Activated CD4-positive, alpha-beta T cell treated with anti-CD3 and anti-CD28 coated beads for 1 hour (primary cell): Measurements from ENCODE around the gene MX1.

ENCODE experiments used
- DNase-seq: peaks from one replicate; pipeline ENCODE4 v3.0.0-alpha.2; 2020

MX1 gene

DNA sequence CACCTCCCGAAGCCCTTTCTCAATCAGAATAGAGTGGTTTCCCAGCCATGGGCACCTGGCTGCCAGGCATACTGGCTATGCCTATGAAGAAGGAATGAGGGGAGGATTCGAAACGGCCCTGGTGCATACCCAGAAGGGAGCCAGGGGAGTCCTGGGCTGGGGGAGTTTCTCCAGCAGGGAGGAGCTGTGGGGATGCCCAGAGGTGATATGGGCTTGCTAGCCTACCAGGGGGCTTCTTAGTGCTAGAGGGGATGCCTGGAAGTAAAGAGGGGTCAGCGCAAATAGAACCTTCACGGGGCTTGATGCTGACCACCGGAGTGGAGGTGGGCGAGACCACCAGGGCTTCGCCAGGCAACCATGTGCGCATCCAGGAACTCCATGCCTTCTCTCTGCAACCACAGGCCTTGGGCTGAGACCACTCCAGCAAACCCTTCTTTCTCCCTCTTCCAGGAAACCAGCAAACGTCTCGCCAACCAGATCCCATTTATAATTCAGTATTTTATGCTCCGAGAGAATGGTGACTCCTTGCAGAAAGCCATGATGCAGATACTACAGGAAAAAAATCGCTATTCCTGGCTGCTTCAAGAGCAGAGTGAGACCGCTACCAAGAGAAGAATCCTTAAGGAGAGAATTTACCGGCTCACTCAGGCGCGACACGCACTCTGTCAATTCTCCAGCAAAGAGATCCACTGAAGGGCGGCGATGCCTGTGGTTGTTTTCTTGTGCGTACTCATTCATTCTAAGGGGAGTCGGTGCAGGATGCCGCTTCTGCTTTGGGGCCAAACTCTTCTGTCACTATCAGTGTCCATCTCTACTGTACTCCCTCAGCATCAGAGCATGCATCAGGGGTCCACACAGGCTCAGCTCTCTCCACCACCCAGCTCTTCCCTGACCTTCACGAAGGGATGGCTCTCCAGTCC lies 18.2 kb upstream of the MX1 start:
- DNase-seq, result peak; percentile 13

DNA sequence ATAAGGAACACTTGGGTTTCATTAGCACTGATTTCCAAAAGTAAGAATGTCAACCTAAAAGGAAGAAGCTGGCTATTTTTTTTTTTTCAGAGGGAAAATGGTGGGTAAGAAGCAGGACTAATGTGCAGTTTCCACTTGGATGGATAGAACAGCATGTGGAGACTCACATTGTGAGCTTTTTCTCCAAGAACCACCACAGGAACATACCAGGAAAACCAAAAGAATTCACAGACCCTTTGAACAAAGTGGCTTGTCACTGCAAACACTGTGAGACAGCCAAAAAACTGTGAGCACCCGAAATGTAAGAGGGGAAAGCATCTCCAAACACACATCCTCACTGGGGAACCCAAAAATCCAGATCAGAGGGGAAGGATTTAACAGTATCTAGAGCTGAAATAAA lies 15.7 kb upstream of the MX1 start:
- DNase-seq, result no peak

DNA sequence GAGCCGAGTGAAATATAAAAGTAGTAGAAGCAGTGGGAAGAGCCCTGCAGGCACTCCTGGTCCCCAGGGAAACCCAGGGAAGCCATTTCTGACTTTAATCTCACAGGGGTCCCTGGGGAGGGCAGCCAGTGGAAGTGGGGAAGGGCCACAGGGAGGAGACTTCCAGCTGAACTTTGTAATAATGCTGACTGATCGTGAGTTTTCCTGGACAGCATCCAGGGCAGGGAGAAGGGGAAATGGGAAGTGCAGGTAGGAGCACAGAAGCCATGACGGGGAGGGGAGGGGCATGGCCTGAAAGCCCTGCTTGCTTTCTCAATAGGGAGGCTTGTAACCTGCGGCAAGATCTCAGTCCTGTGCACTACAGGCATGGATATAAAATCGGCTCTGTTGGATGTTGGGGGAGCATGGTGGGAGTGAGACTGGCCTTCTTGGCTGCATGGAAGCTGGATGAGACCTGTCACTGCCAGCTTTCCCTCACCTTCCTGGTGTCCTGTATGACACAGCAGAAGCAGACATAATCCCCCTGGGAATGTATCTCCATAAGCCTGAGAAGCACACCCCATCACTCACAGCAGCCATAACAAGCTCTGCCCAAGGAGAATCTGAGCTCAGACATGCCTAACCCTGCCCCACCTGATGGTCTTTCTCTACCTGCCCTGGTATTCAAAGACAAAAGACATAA lies 15.1 kb upstream of the MX1 start:
- DNase-seq, result peak; percentile 25

DNA sequence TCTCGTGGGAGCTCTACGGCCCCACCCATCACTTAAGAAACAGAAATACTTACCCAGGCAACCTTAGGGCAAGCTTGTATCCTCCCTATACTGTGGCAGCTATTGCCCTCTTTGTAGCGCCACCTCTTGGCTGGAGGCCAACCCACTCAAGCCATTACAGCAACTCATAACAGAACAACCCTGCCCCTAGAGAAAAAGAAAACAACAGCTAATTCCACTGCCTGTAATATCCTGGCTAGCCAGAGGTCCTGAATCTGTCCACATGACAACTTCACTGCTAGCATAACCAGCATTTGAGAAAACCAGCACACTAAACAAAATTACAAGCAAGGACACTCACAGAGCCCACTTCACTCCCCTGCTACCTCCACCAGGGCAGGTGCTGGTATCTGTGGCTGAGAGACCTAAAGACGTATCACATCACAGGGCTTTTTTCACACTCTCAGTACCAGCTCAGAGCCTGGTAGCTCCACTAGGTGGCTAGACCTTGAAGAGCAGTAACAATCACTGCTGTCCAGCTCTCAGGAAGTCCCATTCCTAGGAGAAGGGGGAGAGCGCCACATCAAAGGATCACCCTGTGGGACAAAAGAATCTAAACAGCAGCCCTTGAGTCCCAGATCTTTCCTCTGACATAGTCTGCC lies 14.5 kb upstream of the MX1 start:
- DNase-seq, result peak; percentile 40

DNA sequence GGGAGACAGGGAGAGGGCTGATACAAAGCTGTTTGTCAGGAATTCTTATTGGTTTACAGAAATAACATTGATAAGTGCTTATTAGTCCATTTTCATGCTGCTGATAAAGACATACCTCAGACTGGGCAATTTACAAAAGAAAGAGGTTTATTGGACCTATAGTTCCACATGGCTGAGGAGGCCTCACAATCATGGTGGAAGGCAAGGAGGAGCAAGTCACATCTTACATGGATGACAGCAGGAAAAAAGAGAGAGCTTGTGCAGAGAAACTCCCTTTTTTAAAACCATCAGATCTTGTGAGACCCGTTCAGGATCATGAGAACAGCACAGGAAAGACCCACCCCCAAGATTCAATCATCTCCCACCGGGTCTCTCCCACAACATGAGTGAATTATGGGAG lies 8.5 kb upstream of the MX1 start:
- peak; percentile 4 for DNase-seq

DNA sequence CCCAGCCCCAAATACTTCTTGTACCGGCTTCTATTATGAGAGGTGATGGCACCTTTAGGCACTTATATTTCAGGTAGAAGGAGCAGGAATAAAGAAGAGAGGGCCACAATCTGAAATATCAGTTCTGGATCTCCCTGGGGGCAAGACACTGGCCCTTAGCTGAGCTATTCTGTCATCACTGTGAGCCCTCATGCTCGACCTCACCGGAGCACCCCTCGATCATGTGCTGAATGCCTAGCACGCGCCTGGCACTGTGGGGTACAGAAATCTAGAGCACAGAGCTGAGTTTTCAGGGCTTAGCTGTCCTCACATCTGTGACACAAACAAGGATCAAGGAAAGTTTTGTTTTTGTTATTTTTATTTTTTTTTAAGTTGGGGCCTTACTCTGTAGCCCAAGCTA lies 7.6 kb upstream of the MX1 start:
- peak; percentile 7 for DNase-seq

DNA sequence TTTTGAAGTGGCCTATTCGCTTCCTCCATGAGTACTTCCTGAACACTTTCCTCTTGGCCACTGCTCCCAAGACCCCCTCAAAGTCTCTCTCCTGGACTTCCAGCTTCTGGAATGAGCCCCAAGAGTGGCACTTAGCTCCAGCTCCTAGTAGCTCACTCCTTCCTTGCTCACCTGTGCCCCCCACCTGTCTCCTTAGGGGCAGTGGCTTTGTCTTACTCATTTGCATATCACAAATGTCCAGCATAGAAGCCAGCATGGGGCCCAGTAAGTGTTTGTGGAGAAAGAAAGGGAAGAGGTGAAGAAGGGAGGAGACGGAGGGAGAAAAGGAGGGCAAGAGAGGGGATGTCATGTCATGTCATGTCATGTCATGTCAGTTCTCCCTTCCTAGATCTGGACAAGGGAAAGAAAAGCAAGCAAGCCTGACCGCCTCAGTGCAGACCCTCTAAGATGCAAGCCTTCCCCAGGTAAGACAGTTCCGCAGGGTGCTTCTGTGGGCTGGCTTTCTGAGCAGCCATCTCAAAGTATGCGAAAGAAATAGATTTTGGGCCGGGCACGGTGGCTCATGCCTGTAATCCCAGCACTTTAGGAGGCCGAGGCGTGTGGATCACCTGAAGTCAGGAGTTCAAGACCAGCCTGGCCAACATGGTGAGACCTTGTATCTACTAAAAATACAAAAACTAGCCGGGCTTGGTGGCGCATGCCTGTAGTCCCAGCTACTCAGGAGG lies 6.9 kb upstream of the MX1 start:
- peak; percentile 7 for DNase-seq

DNA sequence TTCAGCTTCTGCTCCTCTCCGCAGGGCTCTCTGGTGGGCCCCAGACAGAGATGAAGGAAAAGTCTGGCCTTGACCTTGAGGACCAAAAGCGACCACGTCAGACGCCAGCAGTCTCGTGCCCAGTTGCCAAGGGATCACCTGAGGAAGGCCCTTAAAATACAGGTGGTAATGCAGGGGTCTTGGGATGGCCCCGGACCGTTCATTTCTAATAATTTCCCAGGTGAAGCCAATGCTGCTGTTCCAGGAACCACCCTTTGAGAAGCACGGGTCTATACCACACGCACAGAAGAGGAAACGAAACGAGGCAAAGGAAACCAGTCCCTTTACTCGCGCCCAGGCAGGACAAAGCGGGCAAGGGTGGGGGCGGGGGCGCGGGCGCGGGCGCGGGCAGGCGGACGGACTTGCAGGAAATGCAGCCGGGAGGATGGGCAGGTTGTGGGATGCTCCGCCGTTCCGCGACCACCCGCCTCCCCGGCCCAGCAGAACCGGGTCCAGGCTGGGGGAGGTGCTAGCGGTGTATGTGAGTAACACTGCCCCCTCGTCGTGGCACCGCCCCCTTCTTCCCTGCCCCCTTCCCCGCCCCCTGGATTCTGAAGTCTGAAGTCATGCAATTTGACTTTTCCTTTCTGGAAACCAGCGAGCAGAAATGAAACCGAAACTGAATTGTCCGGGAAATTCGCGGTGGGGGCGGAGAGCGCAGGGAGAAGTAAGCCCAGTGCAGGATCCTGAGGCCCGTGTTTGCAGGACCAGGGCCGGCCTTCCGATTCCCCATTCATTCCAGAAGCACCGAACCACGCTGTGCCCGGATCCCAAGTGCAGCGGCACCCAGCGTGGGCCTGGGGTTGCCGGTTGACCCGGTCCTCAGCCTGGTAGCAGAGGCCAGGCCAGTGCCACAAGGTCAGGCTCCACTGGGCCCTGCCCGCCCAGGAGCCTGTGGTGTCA lies 5.8 kb upstream of the MX1 start:
- DNase-seq, result peak; percentile 76

DNA sequence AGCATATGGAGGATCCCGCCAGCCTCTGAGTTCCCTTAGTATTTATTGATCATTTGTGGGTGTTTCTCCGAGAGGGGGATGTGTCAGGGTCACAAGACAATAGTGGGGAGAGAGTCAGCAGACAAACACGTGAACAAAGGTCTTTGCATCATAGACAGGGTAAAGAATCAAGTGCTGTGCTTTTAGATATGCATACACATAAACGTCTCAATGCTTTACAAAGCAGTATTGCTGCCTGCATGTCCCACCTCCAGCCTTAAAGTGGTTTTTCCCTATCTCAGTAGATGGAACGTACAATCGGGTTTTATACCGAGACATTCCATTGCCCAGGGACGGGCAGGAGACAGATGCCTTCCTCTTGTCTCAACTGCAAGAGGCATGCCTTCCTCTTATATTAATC lies 5.0 kb upstream of the MX1 start:
- DNase-seq, result peak; percentile 6

DNA sequence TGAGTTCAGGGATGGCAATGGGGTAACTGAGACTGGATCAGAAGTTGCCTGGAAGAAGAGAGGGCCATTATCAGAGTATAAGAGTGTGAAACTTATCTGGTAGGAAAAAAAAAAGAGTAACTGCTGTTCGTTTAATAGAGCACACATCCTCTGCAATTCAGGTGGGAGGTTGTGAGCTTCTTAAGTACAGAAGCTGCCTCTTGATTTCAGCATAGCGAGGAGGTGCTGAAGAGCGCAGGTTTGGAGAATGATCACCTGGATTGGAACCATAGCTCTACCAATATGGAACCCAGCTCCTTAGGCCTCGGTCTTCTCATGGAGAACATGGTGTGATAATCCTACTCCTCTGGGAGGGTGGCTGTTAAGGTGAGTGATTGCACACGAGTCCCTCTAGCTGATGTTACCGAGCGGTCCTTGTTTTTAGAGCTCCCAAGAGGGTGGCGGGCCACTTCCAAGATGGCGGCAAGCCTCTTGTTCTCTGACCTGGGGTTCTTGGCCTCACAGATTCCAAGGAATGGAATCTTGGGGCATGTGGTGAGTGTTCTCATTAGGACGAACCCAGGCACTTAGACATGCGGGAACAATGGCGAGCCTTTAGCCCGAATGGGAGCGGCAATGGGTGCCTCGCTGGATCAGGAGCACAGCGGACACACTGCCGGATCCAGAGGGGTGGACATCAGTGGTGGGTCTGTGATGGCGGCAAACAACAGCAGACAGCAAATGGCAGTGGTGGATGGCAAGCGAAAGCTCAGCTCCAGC lies 3.3 kb upstream of the MX1 start:
- peak; percentile 7 for DNase-seq

DNA sequence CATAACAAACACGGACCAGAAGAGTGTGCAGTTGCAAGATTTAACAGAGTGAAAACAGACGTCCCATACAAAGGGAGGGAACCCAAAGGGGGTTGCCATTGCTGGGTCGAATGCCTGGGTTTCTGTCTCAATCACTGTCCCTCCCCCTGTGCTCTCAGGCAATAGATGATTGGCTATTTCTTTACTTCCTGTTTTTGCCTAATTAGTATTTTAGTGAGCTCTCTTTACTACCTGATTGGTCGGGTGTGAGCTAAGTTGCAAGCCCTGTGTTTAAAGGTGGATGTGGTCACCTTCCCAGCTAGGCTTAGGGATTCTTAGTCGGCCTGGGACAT lies 2.8 kb upstream of the MX1 start:
- peak; percentile 4 for DNase-seq

DNA sequence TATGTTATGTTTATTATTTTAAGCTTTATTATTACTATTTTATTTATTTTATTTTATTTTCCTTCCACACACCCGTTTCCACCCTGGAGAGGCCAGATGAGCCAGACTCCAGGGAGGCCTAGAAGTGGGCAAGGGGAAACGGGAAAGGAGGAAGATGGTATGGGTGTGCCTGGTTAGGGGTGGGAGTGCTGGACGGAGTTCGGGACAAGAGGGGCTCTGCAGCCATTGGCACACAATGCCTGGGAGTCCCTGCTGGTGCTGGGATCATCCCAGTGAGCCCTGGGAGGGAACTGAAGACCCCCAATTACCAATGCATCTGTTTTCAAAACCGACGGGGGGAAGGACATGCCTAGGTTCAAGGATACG lies 468 bp upstream of the MX1 start:
- no peak for DNase-seq

DNA sequence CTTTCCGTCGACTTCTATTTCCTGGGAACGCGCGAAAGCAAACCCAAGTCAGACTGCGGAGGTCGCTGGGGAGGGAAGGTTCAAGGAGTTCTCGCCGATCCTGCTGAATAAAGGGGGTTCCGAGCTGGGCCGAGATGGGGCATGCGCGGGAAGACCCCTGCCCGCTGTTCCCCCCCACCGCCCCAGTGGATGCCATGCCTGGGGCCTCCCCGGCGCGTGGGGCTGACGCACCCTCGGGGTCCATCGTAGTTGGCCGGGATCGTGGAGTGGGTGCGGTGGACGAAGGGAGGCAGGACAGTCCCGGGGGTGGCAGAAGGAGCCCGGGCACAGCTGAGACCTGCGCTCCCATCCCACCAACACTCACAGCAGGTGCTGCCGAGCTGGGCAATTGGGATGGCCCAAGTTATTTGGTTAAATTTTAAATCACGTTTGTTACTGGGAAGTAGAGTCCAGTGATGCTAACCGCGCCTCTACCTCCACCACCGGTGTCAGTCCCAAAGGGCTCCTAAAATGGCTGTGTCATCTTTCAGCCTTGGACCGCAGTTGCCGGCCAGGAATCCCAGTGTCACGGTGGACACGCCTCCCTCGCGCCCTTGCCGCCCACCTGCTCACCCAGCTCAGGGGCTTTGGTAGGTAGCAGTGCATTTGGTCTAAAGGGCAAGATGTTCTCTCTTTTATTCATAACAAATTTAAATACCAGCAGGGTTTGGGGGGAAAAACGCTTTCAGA lies 801 bp downstream of the MX1 start:
- DNase-seq, result peak; percentile 38

DNA sequence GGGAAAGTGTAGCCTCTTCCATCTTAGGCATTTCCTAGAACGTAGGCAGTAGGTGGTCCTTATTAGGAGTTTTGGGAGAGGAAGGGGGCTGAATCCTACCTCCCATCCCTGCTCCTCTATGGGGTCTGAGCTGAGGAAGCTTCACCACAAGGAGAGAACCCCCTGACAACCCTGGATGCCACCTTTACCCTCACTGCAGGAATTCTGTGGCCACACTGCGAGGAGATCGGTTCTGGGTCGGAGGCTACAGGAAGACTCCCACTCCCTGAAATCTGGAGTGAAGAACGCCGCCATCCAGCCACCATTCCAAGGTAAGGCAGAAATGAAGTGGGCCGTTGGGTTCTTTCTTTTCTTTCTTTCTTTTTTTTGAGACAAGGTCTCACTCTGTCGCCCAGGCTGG lies 1.5 kb downstream of the MX1 start:
- peak; percentile 7 for DNase-seq

DNA sequence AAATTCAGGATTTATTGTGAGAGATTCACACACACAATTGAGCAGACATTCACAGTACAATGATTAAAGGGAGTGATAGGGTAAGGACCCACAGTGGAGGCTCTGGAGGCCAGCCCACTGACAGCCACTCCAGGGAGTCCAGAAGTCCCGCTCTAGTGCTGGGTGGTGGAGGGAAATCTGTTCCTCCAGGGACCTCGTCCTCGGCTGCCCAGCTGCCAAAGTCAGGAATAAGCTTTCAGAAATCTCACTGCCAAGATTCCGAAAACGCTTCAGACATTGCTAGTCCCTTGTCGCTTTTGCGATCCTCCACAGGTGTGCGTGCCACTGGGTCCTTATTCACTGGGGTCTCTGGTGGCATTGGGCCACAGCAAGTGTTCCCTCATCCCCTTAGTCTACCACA lies 2.3 kb downstream of the MX1 start:
- peak; percentile 9 for DNase-seq

DNA sequence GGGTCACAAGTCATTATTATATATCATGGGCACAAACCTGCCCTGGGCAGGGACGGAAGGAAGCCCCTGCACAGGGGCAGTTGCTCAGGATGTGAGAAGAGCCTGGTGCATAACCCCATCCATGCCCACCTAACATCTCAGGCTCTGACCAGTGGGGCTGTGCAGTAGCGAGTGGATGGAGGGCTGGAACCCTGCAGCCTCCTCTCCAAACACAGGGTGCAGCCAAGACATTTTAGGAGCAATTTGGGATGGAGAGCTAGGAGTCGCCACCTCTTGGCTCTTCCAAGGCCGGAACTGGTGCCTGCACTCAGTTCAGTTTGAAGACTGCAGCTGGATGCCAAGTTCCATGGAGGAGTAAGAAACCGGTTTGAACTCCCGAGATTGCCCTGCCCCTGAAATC lies 2.8 kb downstream of the MX1 start:
- DNase-seq, result peak; percentile 7

DNA sequence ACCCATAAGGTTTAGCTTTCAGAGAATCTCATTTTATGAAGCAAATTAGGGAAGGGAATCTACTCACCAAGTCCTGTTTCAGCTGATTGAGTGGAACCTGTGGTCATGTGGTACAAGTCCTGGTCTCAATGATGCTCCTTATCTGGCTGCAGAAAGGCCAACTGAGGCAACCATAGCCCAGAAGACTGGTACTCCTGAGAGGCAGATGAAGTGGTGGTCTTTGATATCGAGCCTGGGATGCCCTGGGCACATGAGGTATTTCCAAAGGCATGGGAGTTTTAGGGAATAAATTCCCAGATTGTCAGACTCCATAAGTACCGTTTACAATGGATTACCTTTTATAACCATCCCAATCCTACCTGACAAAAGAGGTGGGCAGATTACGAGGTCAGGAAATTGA lies 3.3 kb downstream of the MX1 start:
- DNase-seq, result peak; percentile 5

DNA sequence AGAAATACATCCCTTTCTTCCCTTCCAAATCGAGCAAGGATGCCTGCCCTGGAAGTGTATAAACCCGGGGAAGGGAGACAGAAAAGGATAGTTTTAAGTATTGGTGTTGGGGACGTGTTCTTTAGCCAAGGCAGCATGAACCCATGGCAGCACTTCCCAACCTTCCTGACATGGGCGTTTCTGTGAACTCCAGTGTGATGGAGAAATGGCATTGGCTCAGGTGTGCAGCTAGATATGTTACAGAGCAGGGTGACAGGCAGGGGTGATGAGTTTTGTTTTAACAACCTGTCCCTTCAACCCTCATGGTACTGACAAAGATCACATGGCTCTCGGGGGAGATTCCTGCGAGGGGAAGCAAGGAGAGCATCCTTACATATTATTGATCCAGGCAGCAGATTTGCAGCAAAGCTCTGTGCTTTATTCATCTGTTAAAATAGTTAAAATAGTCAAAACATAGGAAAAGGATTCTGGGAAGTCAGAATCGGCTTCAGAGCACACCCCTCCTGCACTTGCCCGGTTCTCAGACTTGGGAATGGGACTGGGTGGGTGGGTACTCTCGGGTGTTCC lies 4.0 kb downstream of the MX1 start:
- DNase-seq, result peak; percentile 8

DNA sequence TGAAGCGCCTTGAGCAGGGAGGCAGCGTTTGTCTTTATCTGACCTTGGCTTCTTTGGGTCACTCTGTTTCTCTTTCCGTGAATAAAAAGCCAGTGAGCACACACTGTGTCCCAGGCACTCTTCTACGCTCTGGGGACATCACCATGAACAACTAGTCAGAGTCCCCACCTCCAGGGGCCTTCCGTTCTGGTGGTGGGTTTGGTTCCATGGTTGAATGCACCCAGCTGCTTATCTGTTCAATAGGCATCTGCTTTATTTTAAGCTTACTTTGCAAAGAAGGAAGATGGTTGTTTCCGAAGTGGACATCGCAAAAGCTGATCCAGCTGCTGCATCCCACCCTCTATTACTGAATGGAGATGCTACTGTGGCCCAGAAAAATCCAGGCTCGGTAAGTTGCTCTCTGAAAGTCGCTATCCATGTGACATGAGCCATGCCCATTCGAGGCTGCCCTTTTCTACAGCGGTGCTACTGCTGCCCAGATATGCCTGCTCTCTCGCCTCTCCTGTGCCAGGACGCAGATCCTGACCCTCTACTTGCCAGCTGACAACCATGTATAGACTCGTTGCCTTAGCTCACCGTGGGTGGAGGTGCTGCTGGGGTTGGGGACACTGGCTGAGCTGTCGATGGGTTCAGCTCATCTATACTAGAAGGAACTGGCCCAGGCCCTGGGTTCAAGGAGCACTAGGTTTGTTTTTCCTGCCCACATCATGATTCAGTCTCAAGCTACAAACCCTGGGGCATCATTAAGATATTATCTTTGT lies 5.9 kb downstream of the MX1 start:
- DNase-seq, result peak; percentile 11
